HG03280 (cell line): ENCODE results near the gene FBN3.

Experiments
- ATAC-seq: cut with Tn5 transposase; IDR thresholded peaks from one replicate; pipeline ENCODE4 v1.9.1; 2021; ENCODE audit warnings: mild to moderate bottlenecking, moderate library complexity; ENCODE audit not compliant: unreplicated experiment

Gene FBN3

GRCh38 chr19:8094336-8094735 is 55.1 kb downstream of the FBN3 start:
- ATAC-seq: no peak

GRCh38 chr19:8093740-8094139 is 55.7 kb downstream of the FBN3 start:
- ATAC-seq: no peak

GRCh38 chr19:8090950-8091349 is 58.4 kb downstream of the FBN3 start:
- ATAC-seq: no peak

GRCh38 chr19:8089664-8090601 is 59.5 kb downstream of the FBN3 start:
- ATAC-seq: no peak

GRCh38 chr19:8088752-8089663 is 60.4 kb downstream of the FBN3 start:
- ATAC-seq: no peak

- ATAC-seq: no peak
Observed at GRCh38 chr19:8087876-8088275, 61.5 kb downstream of the FBN3 start.

- ATAC-seq: no peak
Observed at GRCh38 chr19:8086849-8087248, 62.5 kb downstream of the FBN3 start.

- no peak for ATAC-seq
Observed at GRCh38 chr19:8085598-8086408, 63.6 kb downstream of the FBN3 start.

- ATAC-seq: no peak
Observed at GRCh38 chr19:8084152-8084551, 65.2 kb downstream of the FBN3 start.

- no peak for ATAC-seq
Observed at GRCh38 chr19:8083141-8083540, 66.3 kb downstream of the FBN3 start.

- no peak for ATAC-seq
Observed at GRCh38 chr19:8081569-8082550, 67.5 kb downstream of the FBN3 start.

- no peak for ATAC-seq
Observed at GRCh38 chr19:8080832-8081231, 68.6 kb downstream of the FBN3 start.

GRCh38 chr19:8079988-8080387 is 69.4 kb downstream of the FBN3 start:
- ATAC-seq: no peak

GRCh38 chr19:8075158-8076074 is 74.0 kb downstream of the FBN3 start:
- ATAC-seq: no peak

GRCh38 chr19:8074501-8074900 is 74.9 kb downstream of the FBN3 start:
- ATAC-seq: no peak

- ATAC-seq: no peak
Observed at GRCh38 chr19:8071912-8072311, 77.5 kb downstream of the FBN3 start.

GRCh38 chr19:8069096-8069973 is 80.1 kb downstream of the FBN3 start:
- no peak for ATAC-seq

- no peak for ATAC-seq
Observed at GRCh38 chr19:8065875-8066261, 83.5 kb downstream of the FBN3 start.
